ENCODE data around the gene OCSTAMP.

OCSTAMP gene

DNA sequence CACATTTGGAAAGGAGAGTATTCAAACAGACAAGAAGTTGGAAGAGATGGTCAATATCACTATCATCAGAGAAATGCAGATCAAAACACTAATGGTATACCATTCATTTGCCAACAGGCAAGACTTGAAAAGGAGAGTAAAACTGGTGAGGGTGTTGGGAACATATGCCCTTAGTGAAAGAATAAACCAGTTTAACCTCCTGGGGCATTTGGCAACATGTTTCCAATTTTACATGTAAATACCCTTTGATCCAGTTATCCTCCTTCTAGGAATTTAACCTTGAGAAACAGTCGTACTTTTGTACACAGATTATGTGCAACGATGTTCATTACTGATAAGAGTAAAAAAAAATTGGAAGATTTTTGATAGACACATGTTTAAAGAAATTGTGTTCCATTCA lies 34.1 kb upstream of the OCSTAMP start:
- Histone ChIP-seq H3K79me2 (ENCODE audit: insufficient read depth, low read length) (no peaks in the 10 kb centered on the region), H3K9me2 (ENCODE audit: low read depth, low read length) (no peaks in the 10 kb centered on the region), H3K36me3 (ENCODE audit: insufficient read depth, low read length) (no peaks in the 10 kb centered on the region), H2AFZ (ENCODE audit: low read length) (no peak overlapping the region), H3K4me2 (ENCODE audit: low read length) (no peak overlapping the region), H3F3A (ENCODE audit: insufficient read depth, low read length) (no peaks in the 10 kb centered on the region), H3K4me1 (ENCODE audit: insufficient read depth, low read length, severe bottlenecking) (no peaks in the 10 kb centered on the region), H4K20me1 (ENCODE audit: insufficient read depth, low read length) (no peaks in the 10 kb centered on the region), H3K9ac (ENCODE audit: low read length) (no peak overlapping the region), H3K27me3 (ENCODE audit: insufficient read depth, low read length) (no peaks in the 10 kb centered on the region), H3K4me3 (ENCODE audit: low read depth, low read length, poor library complexity, severe bottlenecking) (no peak overlapping the region), H3K9me3 (ENCODE audit: low read length) (no peaks in the 10 kb centered on the region), H3K27ac (ENCODE audit: low read depth, low read length, poor library complexity, severe bottlenecking) (no peak overlapping the region)
- TF ChIP-seq, protein P1, sequence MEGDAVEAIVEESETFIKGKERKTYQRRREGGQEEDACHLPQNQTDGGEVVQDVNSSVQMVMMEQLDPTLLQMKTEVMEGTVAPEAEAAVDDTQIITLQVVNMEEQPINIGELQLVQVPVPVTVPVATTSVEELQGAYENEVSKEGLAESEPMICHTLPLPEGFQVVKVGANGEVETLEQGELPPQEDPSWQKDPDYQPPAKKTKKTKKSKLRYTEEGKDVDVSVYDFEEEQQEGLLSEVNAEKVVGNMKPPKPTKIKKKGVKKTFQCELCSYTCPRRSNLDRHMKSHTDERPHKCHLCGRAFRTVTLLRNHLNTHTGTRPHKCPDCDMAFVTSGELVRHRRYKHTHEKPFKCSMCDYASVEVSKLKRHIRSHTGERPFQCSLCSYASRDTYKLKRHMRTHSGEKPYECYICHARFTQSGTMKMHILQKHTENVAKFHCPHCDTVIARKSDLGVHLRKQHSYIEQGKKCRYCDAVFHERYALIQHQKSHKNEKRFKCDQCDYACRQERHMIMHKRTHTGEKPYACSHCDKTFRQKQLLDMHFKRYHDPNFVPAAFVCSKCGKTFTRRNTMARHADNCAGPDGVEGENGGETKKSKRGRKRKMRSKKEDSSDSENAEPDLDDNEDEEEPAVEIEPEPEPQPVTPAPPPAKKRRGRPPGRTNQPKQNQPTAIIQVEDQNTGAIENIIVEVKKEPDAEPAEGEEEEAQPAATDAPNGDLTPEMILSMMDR (IDR thresholded peaks at IDR 0.05; ENCODE audit: low read length): no peak
- no peak for TF ChIP-seq EZH2 (IDR thresholded peaks at IDR 0.05; ENCODE audit: borderline replicate concordance, low read length)

DNA sequence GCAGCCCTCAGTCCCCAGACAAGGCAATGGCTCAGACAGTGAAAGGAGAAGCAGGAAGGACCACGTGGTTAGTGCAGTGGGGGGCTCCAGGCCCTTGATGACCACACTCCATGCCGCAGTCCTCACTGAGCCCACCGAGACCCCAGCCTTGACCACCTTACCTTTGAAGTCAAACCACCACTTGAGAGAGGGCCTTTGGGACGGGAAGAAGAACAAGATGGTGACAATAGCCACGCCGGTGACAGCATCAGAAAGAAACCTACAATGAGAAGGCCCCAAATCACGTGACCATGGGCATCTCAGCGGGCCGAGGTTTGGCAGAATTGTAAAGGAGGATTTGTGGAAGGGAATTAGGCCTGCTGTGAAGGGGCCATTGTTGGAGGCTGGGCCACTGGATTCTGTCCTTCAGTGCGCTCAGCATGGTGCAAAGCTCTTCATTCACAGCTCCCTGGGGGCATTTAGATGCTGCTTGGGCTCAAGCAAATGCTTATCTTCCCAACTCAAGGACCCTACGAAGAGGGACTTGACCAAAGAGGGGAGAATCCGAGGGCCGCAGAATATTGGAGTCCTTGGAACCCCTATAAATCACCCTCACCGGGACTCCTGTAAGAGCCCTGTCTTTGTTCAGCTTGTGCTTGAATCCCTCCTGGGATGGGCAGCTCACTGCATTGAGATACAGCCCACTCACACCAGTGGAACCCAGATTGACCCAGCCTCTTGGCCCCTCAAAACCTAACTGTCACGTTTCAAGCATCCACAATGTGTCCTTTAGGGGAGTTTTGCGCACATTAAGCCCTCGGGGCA lies 33.2 kb upstream of the OCSTAMP start:
- Histone ChIP-seq H3K27me3 (ENCODE audit: insufficient read depth, low read length) (no peaks in the 10 kb centered on the region), H3K4me1 (ENCODE audit: insufficient read depth, low read length, severe bottlenecking) (no peaks in the 10 kb centered on the region), H3K36me3 (ENCODE audit: insufficient read depth, low read length) (no peaks in the 10 kb centered on the region), H3K9me2 (ENCODE audit: low read depth, low read length) (no peaks in the 10 kb centered on the region), H3K9ac (ENCODE audit: low read length) (no peak overlapping the region), H2AFZ (ENCODE audit: low read length) (no peak overlapping the region), H3K4me2 (ENCODE audit: low read length) (no peak overlapping the region), H3F3A (ENCODE audit: insufficient read depth, low read length) (no peaks in the 10 kb centered on the region), H3K79me2 (ENCODE audit: insufficient read depth, low read length) (no peaks in the 10 kb centered on the region), H3K9me3 (ENCODE audit: low read length) (no peaks in the 10 kb centered on the region), H4K20me1 (ENCODE audit: insufficient read depth, low read length) (no peaks in the 10 kb centered on the region), H3K4me3 (ENCODE audit: low read depth, low read length, poor library complexity, severe bottlenecking) (no peak overlapping the region), H3K27ac (ENCODE audit: low read depth, low read length, poor library complexity, severe bottlenecking) (no peak overlapping the region)
- TF ChIP-seq EZH2 (IDR thresholded peaks at IDR 0.05; ENCODE audit: borderline replicate concordance, low read length): no peak
- TF ChIP-seq, protein P1 (IDR thresholded peaks at IDR 0.05; ENCODE audit: low read length): no peak

DNA sequence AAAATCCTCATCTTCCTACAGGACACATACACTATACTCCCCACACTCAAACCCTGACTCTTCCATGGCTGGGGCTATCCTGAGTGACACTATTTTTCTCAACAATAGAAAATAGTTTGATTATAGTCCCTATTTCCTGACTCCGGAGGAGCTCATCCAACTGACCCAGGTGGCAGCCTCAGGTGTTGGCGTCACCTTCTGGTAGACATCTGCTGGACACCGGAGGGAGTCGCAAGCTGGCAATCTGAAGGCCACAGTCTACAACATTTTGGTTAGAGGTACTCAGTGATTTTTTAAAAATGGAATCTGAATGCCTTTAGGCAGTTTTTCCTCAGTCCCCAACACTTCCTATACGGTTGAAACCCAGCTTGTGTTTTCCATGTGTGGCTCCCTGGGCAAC lies 32.2 kb upstream of the OCSTAMP start:
- H3K4me2 ChIP-seq (ENCODE audit: low read length): no peak overlapping the region
- H4K20me1 ChIP-seq (ENCODE audit: insufficient read depth, low read length): no peaks in the 10 kb centered on the region
- H3K79me2 ChIP-seq (ENCODE audit: insufficient read depth, low read length): no peaks in the 10 kb centered on the region
- no peaks in the 10 kb centered on the region for H3K9me3 ChIP-seq (ENCODE audit: low read length)
- no peaks in the 10 kb centered on the region for H3K4me1 ChIP-seq (ENCODE audit: insufficient read depth, low read length, severe bottlenecking)
- H3K9me2 ChIP-seq (ENCODE audit: low read depth, low read length): no peaks in the 10 kb centered on the region
- H2AFZ ChIP-seq (ENCODE audit: low read length): no peak overlapping the region
- no peaks in the 10 kb centered on the region for H3F3A ChIP-seq (ENCODE audit: insufficient read depth, low read length)
- no peak for TF ChIP-seq EZH2 (IDR thresholded peaks at IDR 0.05; ENCODE audit: borderline replicate concordance, low read length)
- TF ChIP-seq, protein P1 (IDR thresholded peaks at IDR 0.05; ENCODE audit: low read length): no peak
- H3K9ac ChIP-seq (ENCODE audit: low read length): no peak overlapping the region
- no peak overlapping the region for H3K27ac ChIP-seq (ENCODE audit: low read depth, low read length, poor library complexity, severe bottlenecking)
- no peaks in the 10 kb centered on the region for H3K36me3 ChIP-seq (ENCODE audit: insufficient read depth, low read length)
- no peaks in the 10 kb centered on the region for H3K27me3 ChIP-seq (ENCODE audit: insufficient read depth, low read length)
- H3K4me3 ChIP-seq (ENCODE audit: low read depth, low read length, poor library complexity, severe bottlenecking): no peak overlapping the region
